Left ventricle myocardium inferior (tissue), 1 donor: ENCODE measurements around the gene SLC17A9. TPM values are rescaled to one million over a fixed set of nuclear protein-coding genes. Genes with fewer than 3 reads are reported as not detected.

ENCODE experiments used
- DNase-seq: peaks from one replicate; pipeline ENCODE4 v3.0.0-alpha.2; 2020
- H3K27ac ChIP-seq: fragments of 200-600 bp; replicated peaks from 2 replicates; pipeline ENCODE4 v1.8.0; 2021
- H3K27me3 ChIP-seq: fragments of 200-600 bp; 2 replicates; pipeline ENCODE4 v1.8.0; 2021; ENCODE audit warnings: low read depth
- H3K36me3 ChIP-seq: fragments of 200-600 bp; 2 replicates; pipeline ENCODE4 v1.8.0; 2021
- H3K4me1 ChIP-seq: fragments of 200-600 bp; 2 replicates; pipeline ENCODE4 v1.8.0; 2021
- H3K4me3 ChIP-seq: fragments of 200-600 bp; 2 replicates; pipeline ENCODE4 v1.8.0; 2021; ENCODE audit warnings: mild to moderate bottlenecking, moderate library complexity
- H3K9me3 ChIP-seq: fragments of 200-600 bp; replicated peaks from 2 replicates; pipeline ENCODE4 v1.8.0; 2021
- intact Hi-C: fragments of 100-400 bp; cut with micrococcal nuclease; formaldehyde crosslinking; loops from one replicate; pipeline ENCODE4 v1.11.0; 2022
- total RNA-seq: library from RNA; stranded (reverse); fragmentation: NEBNext Ultra II Directional; extraction: Animal tissue kit (Norgen Biotek cat#: 25700); gene quantifications from one replicate; pipeline ENCODE4 v1.2.1, GENCODE V29; 2021
- TF ChIP-seq, protein P1 (sequence below): fragments of 200-600 bp; IDR thresholded peaks from 2 replicates; pipeline ENCODE4 v1.8.0; 2021; ENCODE audit warnings: antibody characterized with exemption, mild to moderate bottlenecking, borderline replicate concordance
- donor health status: DM: no; HTN: yes; CAD: no; lungs with severe emphysema.

The SLC17A9 gene
- total RNA-seq, 1 donor from 2014 or later = 0.47 TPM

DNA sequence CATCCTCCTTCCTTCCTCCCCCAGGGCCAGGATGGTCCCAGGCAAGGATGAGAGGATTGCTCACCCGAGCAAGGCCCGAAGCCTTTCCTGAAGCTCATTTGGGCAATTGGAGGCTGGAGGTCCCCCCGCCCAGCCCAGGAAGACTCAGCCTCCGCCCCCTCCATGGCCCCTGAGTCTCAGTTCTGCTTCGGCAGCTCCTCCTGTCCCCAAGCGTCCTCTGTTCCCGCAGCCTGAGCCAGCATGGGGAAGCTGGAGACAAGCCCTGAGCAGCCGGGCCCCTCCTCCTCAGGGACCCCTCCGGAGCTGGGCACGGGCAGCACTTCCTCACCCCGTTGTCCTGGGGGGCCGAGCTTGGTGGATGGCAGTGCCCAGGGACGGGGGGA is 26.0 kb downstream of the SLC17A9 start:
- H3K36me3 ChIP-seq = no peaks in the 10 kb centered on the region
- no peaks in the 10 kb centered on the region for H3K9me3 ChIP-seq
- no peak for DNase-seq
- H3K4me3 ChIP-seq = no peak overlapping the region
- intact Hi-C loops = no loop called here
- H3K4me1 ChIP-seq = no peaks in the 10 kb centered on the region
- H3K27ac ChIP-seq = no peak overlapping the region
- peaks cover 100% of the 10 kb centered on the region for H3K27me3 ChIP-seq
- TF ChIP-seq, protein P1, sequence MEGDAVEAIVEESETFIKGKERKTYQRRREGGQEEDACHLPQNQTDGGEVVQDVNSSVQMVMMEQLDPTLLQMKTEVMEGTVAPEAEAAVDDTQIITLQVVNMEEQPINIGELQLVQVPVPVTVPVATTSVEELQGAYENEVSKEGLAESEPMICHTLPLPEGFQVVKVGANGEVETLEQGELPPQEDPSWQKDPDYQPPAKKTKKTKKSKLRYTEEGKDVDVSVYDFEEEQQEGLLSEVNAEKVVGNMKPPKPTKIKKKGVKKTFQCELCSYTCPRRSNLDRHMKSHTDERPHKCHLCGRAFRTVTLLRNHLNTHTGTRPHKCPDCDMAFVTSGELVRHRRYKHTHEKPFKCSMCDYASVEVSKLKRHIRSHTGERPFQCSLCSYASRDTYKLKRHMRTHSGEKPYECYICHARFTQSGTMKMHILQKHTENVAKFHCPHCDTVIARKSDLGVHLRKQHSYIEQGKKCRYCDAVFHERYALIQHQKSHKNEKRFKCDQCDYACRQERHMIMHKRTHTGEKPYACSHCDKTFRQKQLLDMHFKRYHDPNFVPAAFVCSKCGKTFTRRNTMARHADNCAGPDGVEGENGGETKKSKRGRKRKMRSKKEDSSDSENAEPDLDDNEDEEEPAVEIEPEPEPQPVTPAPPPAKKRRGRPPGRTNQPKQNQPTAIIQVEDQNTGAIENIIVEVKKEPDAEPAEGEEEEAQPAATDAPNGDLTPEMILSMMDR = no peak

DNA sequence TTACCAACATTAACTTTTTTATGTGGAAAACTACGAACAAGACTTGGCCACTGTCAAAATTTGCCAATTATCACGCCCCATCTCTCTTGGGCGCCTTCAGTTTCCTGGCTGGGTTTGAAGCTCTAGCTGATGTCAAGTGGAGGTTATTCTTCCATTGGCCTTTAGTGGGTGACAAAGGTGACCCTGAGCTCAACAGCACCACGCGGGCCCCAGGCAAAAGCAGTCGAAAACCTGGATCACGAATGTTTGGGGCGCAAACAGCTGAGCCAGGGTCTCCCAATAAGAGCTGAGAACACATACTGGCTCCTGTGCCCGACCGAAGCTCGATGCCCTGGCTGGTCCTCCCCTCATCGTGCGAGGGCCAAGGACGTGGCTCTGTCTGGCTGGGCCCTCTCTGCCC is 26.8 kb downstream of the SLC17A9 start:
- H3K36me3 ChIP-seq = no peaks in the 10 kb centered on the region
- no peak for DNase-seq
- no peak overlapping the region for H3K27ac ChIP-seq
- H3K4me3 ChIP-seq = no peak overlapping the region
- no peaks in the 10 kb centered on the region for H3K4me1 ChIP-seq
- no peaks in the 10 kb centered on the region for H3K9me3 ChIP-seq
- H3K27me3 ChIP-seq = peaks cover 100% of the 10 kb centered on the region
- intact Hi-C loops = no loop called here
- TF ChIP-seq, protein P1 = no peak

- H3K27me3 ChIP-seq = peaks cover 100% of the 10 kb centered on the region
- no peaks in the 10 kb centered on the region for H3K9me3 ChIP-seq
- H3K4me3 ChIP-seq = no peak overlapping the region
- intact Hi-C loops = no loop called here
- H3K27ac ChIP-seq = no peak overlapping the region
- no peak for DNase-seq
- TF ChIP-seq, protein P1 = no peak
- no peaks in the 10 kb centered on the region for H3K4me1 ChIP-seq
- no peaks in the 10 kb centered on the region for H3K36me3 ChIP-seq
Observed at GRCh38 chr20:62979876-62980373, 27.4 kb downstream of the SLC17A9 start.

- peaks cover 100% of the 10 kb centered on the region for H3K27me3 ChIP-seq
- no peaks in the 10 kb centered on the region for H3K36me3 ChIP-seq
- no peak for DNase-seq
- TF ChIP-seq, protein P1 = no peak
- no peak overlapping the region for H3K27ac ChIP-seq
- intact Hi-C loops = no loop called here
- H3K4me3 ChIP-seq = no peak overlapping the region
- no peaks in the 10 kb centered on the region for H3K9me3 ChIP-seq
- no peaks in the 10 kb centered on the region for H3K4me1 ChIP-seq
Observed at GRCh38 chr20:62980380-62980960, 28.0 kb downstream of the SLC17A9 start.

DNA sequence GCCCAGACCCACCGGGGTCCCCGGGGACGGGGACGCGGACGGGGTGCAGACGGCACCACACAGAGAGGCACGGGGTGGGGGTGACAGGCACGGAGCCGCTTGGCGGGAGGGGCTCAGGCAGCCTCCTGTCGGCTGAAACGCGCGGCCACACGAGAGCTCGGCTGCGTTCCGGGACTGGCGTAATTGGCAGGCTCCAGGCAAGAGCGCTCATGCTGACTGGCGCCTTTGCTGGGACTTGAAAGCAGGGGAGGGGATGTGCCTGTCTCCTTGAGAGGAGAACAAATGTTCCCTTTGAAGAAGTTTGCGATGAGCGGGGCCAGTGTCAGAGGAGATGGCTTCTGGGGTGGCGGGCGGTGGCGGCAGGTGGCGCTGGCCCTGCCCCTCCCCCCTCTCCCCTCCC is 28.5 kb downstream of the SLC17A9 start:
- Histone ChIP-seq H3K4me3 (no peak overlapping the region), H3K36me3 (no peaks in the 10 kb centered on the region), H3K27ac (no peak overlapping the region), H3K4me1 (no peaks in the 10 kb centered on the region), H3K9me3 (no peaks in the 10 kb centered on the region), H3K27me3 (peaks cover 100% of the 10 kb centered on the region)
- DNase-seq = no peak
- intact Hi-C loops = no loop called here
- TF ChIP-seq, protein P1 = no peak
